A673 (cell line): ENCODE measurements around the gene FLT3. TPM values are rescaled to one million over a fixed set of nuclear protein-coding genes. Genes with fewer than 3 reads are reported as not detected.
"Not testable (repeated sequence)": the region's sequence is repeated elsewhere in the genome, so short reads cannot be mapped to it uniquely, and the experiment has no call there.

Source experiments
- Bru-seq: library from RNA; stranded (reverse); fragments of 400-500 nt; gene quantifications from one replicate; lab custom pipeline; 2021; lab: Mats Ljungman, UMichigan
- BruChase-seq, 2 experiments: library from RNA; stranded (reverse); fragments of 400-500 nt; gene quantifications; one replicate each; lab custom pipeline; 2021; lab: Mats Ljungman, UMichigan
- BruUV-seq: library from RNA; stranded (reverse); fragments of 400-500 nt; replicated peaks from 2 replicates; lab custom pipeline; 2021; lab: Mats Ljungman, UMichigan
- CTCF ChIA-PET: fragments of 300-600 bp; sonication (Branson Sonifier 250); formaldehyde crosslinking; loops from one replicate; lab custom pipeline; 2022; ENCODE audit warnings: antibody characterized with exemption; lab: Charles Lee
- POLR2A ChIA-PET: fragments of 300-600 bp; sonication (Branson Sonifier 250); formaldehyde crosslinking; loops from one replicate; lab custom pipeline; 2022; ENCODE audit warnings: antibody characterized with exemption; ENCODE audit not compliant: low non-redundant PET; lab: Charles Lee
- DNase-seq: peaks from one replicate; pipeline ENCODE4 v3.0.0-alpha.2; 2015; ENCODE audit warnings: low spot score
- H3K27ac ChIP-seq: fragments of 200-600 bp; sonication (generic); 2 replicates; pipeline ENCODE4 v1.5.1; 2016; ENCODE audit warnings: mixed run types, low read depth, mild to moderate bottlenecking, mixed read lengths, antibody characterized with exemption, low read length; ENCODE audit not compliant: poor library complexity, severe bottlenecking
- H3K27me3 ChIP-seq: fragments of 200-600 bp; sonication (generic); replicated peaks from 2 replicates; pipeline ENCODE4 v1.6.1; 2017; ENCODE audit warnings: mixed run types, low read depth, mild to moderate bottlenecking, mixed read lengths, antibody characterized with exemption, low read length; ENCODE audit not compliant: insufficient read depth, poor library complexity
- H3K36me3 ChIP-seq: fragments of 200-600 bp; sonication (generic); 2 replicates; pipeline ENCODE4 v1.6.1; 2016; ENCODE audit warnings: mixed run types, mild to moderate bottlenecking, mixed read lengths, antibody characterized with exemption, low read length; ENCODE audit not compliant: insufficient read depth, poor library complexity, severe bottlenecking
- H3K4me1 ChIP-seq: fragments of 200-600 bp; sonication (generic); 2 replicates; pipeline ENCODE4 v1.6.1; 2017; ENCODE audit warnings: mixed run types, mild to moderate bottlenecking, mixed read lengths, antibody characterized with exemption, low read length; ENCODE audit not compliant: insufficient read depth, poor library complexity, severe bottlenecking
- H3K4me3 ChIP-seq: fragments of 200-600 bp; sonication (generic); 2 replicates; pipeline ENCODE4 v1.5.1; 2016; ENCODE audit warnings: low read depth, mixed run types, mild to moderate bottlenecking, mixed read lengths, low read length; ENCODE audit not compliant: poor library complexity, severe bottlenecking
- H3K9me3 ChIP-seq: fragments of 200-600 bp; sonication (generic); 2 replicates; pipeline ENCODE4 v1.6.1; 2016; ENCODE audit warnings: mixed run types, low read depth, mild to moderate bottlenecking, mixed read lengths, antibody characterized with exemption, low read length; ENCODE audit not compliant: poor library complexity, severe bottlenecking
- EZH2 ChIP-seq: fragments of 200-600 bp; sonication (generic); IDR thresholded peaks from 2 replicates; pipeline ENCODE4 v1.6.1; 2017; ENCODE audit warnings: borderline replicate concordance, low read depth, mild to moderate bottlenecking, mixed read lengths, antibody characterized with exemption, low read length; ENCODE audit not compliant: poor library complexity, severe bottlenecking
- intact Hi-C: fragments of 100-400 bp; cut with micrococcal nuclease; formaldehyde crosslinking; loops from one replicate; pipeline ENCODE4 v1.10.0; 2022; ENCODE audit not compliant: unreplicated experiment
- long read RNA-seq: library from polyadenylated mRNA; stranded (forward); transcript quantifications from one replicate; pipeline ENCODE4 v2.0.0, GENCODE V29; 2022
- total RNA-seq: library from RNA; stranded (reverse); gene quantifications from 2 replicates; pipeline ENCODE4 v1.2.3, GENCODE V29; 2021
- TF ChIP-seq, protein P1 (sequence below): fragments of 300-800, 200-600 bp; sonication (generic); conservative IDR thresholded peaks from 2 replicates; pipeline ENCODE4 v1.5.1; 2017; ENCODE audit warnings: low read depth, mild to moderate bottlenecking, antibody characterized with exemption, low read length, moderate library complexity, mixed read lengths

The FLT3 gene
- total RNA-seq (0.15 and 0.22 TPM in 2 replicates), Bru-seq, nascent RNA (percentile 20 among the genes with signal in this experiment), BruChase-seq, experiment 1, labeled RNA remaining after a 2-hour chase (percentile 15 among the genes with signal in this experiment), BruChase-seq, experiment 2, labeled RNA remaining after a 6-hour chase (percentile 22 among the genes with signal in this experiment)
- long read RNA-seq, partial matches to known transcripts = 1 of 2 reads
- long read RNA-seq, other reads (novel, unspliced or antisense) = 0 of 2 reads

DNA sequence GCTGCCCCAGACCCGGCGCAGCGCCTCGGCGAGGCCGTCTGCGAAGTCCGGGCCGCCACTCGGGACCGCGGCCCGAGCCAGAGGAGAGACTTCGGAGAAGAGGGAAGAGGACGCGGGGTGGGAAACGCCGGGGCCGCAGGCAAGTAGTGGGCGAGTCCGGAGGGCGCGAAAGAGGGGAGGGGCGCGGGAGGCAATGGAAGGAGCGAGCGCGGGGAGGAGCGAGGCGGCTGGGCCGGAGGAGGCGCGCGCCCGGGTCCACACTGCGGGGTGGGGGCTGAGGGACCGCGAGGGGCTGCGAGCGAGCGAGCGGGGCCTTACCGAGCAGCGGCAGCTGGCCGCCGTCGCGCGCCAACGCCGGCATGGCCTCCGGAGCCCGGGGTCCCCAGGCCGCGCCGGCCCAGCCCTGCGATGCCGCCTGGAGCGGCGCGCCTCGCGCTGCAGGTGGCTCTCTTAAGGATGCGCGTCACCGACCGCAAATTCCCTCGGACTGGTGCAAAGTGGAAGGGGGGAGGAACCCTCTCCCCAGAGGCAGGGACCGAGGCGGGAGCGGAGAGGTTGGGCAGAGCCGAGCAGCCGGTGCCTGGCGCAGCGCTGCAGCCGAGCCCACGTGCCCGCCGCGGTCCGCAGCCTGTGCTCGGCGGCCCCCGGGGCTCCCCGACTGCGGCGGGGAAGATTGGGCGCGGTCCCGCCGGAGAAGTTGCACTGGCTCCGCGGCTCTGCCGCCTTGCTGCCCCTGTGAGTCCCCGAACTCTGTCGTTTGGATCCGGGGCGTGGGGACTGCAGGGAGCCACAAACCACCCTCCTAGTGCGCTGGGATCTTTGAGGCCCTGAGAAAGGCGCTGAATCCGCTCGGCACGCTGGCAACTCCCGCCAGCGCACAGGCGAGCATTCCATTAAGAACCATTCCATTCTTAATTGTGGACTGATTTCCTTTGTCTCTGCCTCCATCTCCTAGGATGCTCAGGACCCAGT lies at the start of gene FLT3:
Gene FLT3, minus strand, starts transcription at position 427 of the 972 bp plus-strand sequence. Its CDS starts 66 bp downstream, at position 361.
- H3K9me3 ChIP-seq = no peaks in the 10 kb centered on the region
- peaks cover 7% of the 10 kb centered on the region for H3K4me1 ChIP-seq
- no peaks in the 10 kb centered on the region for H3K36me3 ChIP-seq
- peaks cover 74% of the 10 kb centered on the region for H3K27me3 ChIP-seq
- no peak within 1 kb of the TSS for H3K27ac ChIP-seq
- peak; percentile 82 for DNase-seq
- CTCF ChIA-PET = no interaction called here
- POLR2A ChIA-PET = no interaction called here
- intact Hi-C loops = no loop called here
- TF ChIP-seq, protein P1, sequence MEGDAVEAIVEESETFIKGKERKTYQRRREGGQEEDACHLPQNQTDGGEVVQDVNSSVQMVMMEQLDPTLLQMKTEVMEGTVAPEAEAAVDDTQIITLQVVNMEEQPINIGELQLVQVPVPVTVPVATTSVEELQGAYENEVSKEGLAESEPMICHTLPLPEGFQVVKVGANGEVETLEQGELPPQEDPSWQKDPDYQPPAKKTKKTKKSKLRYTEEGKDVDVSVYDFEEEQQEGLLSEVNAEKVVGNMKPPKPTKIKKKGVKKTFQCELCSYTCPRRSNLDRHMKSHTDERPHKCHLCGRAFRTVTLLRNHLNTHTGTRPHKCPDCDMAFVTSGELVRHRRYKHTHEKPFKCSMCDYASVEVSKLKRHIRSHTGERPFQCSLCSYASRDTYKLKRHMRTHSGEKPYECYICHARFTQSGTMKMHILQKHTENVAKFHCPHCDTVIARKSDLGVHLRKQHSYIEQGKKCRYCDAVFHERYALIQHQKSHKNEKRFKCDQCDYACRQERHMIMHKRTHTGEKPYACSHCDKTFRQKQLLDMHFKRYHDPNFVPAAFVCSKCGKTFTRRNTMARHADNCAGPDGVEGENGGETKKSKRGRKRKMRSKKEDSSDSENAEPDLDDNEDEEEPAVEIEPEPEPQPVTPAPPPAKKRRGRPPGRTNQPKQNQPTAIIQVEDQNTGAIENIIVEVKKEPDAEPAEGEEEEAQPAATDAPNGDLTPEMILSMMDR = no peak
- TF ChIP-seq EZH2 = peak; percentile 61
- BruUV-seq = no TSS peak
- H3K4me3 ChIP-seq = peak within 1 kb of the TSS; percentile 41

GRCh38 chr13:28147495-28147894 lies 47.1 kb upstream of the FLT3 start:
- no peak overlapping the region for H3K27ac ChIP-seq
- no peaks in the 10 kb centered on the region for H3K36me3 ChIP-seq
- no TSS peak for BruUV-seq
- no peak overlapping the region for H3K4me3 ChIP-seq
- H3K27me3 ChIP-seq = no peaks in the 10 kb centered on the region
- POLR2A ChIA-PET = no interaction called here
- CTCF ChIA-PET = no interaction called here
- intact Hi-C loops = no loop called here
- no peaks in the 10 kb centered on the region for H3K9me3 ChIP-seq
- DNase-seq = no peak
- no peak for TF ChIP-seq EZH2
- TF ChIP-seq, protein P1 = no peak
- H3K4me1 ChIP-seq = peaks cover 3% of the 10 kb centered on the region

GRCh38 chr13:28145049-28145448 lies 44.7 kb upstream of the FLT3 start:
- H3K4me3 ChIP-seq = no peak overlapping the region
- no peak for DNase-seq
- no peaks in the 10 kb centered on the region for H3K9me3 ChIP-seq
- ChIA-PET CTCF (no interaction called here), POLR2A (interaction anchor here (0.8 kb wide), 1 partner anchor 214 kb away, joined by 3 read pairs; no protein-coding TSS in a partner anchor)
- TF ChIP-seq, protein P1 = no peak
- TF ChIP-seq EZH2 = no peak
- no peak overlapping the region for H3K27ac ChIP-seq
- intact Hi-C loops = no loop called here
- BruUV-seq = no TSS peak
- H3K36me3 ChIP-seq = no peaks in the 10 kb centered on the region
- H3K4me1 ChIP-seq = peaks cover 12% of the 10 kb centered on the region
- H3K27me3 ChIP-seq = no peaks in the 10 kb centered on the region

DNA sequence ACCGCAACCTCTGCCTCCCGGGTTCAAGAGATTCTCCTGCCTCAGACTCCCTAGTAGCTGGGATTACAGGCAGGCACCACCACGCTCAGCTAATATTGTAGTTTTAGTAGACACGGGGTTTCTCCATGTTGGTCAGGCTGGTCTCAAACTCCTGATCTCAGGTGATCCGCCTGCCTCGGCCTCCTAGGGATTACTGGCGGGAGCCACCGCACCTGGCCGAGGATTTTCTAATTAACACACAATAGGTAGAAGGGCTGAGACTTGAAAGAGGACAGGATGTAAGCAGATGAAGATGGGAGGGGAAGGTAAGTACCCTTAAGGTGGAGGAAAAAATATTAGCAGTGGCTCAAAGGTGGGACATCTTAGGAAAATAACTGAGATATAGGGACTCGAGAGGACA lies 41.2 kb upstream of the FLT3 start:
- H3K36me3 ChIP-seq, CTCF ChIA-PET, intact Hi-C loops, H3K9me3 ChIP-seq, H3K4me3 ChIP-seq, BruUV-seq, DNase-seq, POLR2A ChIA-PET, H3K27ac ChIP-seq, H3K27me3 ChIP-seq: not testable (repeated sequence)
- peaks cover 12% of the 10 kb centered on the region for H3K4me1 ChIP-seq
